Naive thymus-derived CD8-positive, alpha-beta T cell (primary cell): ENCODE measurements around the gene SLC22A7. TPM values are rescaled to one million over a fixed set of nuclear protein-coding genes. Genes with fewer than 3 reads are reported as not detected.
"Not testable (repeated sequence)": the region's sequence is repeated elsewhere in the genome, so short reads cannot be mapped to it uniquely, and the experiment has no call there.

Source experiments
- ATAC-seq, 2 donors: fragments of 150-1000 bp; cut with Tn5 transposase in 1 of 2; sonication (Bioruptor Pico), chemical (Tn5 transposase) in 1 of 2; 1 replicate in 1 of 2; 2 replicates in 1 of 2; pipeline ENCODE4 v1.10.0; 2021; ENCODE audit warnings: mild to moderate bottlenecking in 2 of 2, moderate library complexity in 2 of 2
- POLR2A ChIA-PET: fragments of 350-600 bp; sonication (Branson Sonifier 250); formaldehyde crosslinking; loops from one replicate; lab custom pipeline; 2021; ENCODE audit warnings: antibody characterized with exemption; lab: Charles Lee
- DNase-seq, 10 donors: peaks; one replicate each; pipeline versions ENCODE4 v3.0.0 to v3.0.0-alpha.2; 2020 to 2022
- H3K27ac Mint-ChIP-seq, 10 donors: one replicate each; pipeline ENCODE4 v1.8.0; 2020 to 2022; ENCODE audit warnings: mild to moderate bottlenecking in 10 of 10, mixed read lengths in 10 of 10, moderate library complexity in 4 of 10, inconsistent platforms in 1 of 10
- H3K27me3 Mint-ChIP-seq, 5 donors: one replicate each; pipeline ENCODE4 v1.8.0; 2021 to 2022; ENCODE audit warnings: mixed read lengths in 5 of 5
- H3K36me3 Mint-ChIP-seq, 3 donors: one replicate each; pipeline ENCODE4 v1.8.0; 2020 to 2022; ENCODE audit warnings: mixed read lengths in 3 of 3, mild to moderate bottlenecking in 2 of 3, inconsistent platforms in 1 of 3
- H3K4me1 Mint-ChIP-seq, 4 donors: one replicate each; pipeline ENCODE4 v1.8.0; 2021 to 2022; ENCODE audit warnings: mixed read lengths in 4 of 4
- H3K4me3 Mint-ChIP-seq, 10 donors: one replicate each; pipeline ENCODE4 v1.8.0; 2020 to 2022; ENCODE audit warnings: mild to moderate bottlenecking in 10 of 10, mixed read lengths in 10 of 10, moderate library complexity in 6 of 10, inconsistent platforms in 1 of 10
- H3K9me3 Mint-ChIP-seq, 9 donors: one replicate each; pipeline ENCODE4 v1.8.0; 2020 to 2022; ENCODE audit warnings: mixed read lengths in 9 of 9, mild to moderate bottlenecking in 3 of 9, inconsistent platforms in 1 of 9, moderate library complexity in 1 of 9
- polyA plus RNA-seq, 3 donors: library from polyadenylated mRNA; unstranded; fragments of 300-500 nt; fragmentation: Illumina TruSeq; gene quantifications; one replicate each; pipeline ENCODE4 v1.2.3, GENCODE V29; 2021
- total RNA-seq, 8 experiments: library from RNA in 2 of 8; stranded (reverse) in 2 of 8; gene quantifications; one replicate each; pipeline ENCODE4 v1.2.3 and lab custom pipeline; 2021 to 2026

SLC22A7 gene
- total and polyA plus RNA-seq, 5 experiments from 2014 or later: not detected

- POLR2A ChIA-PET: no interaction called here
- peaks cover 9 to 18% (median 11%) of the 10 kb centered on the region in 4 donors for H3K4me1 Mint-ChIP-seq
Observed at GRCh38 chr6:43336382-43336781, 38.3 kb downstream of the SLC22A7 start.

GRCh38 chr6:43338243-43338642, 40.2 kb downstream of the SLC22A7 start:
- H3K27ac Mint-ChIP-seq: peak overlapping the region in 7 of 10 donors; percentile 0 to 73 (median 52)
- no peaks in the 10 kb centered on the region for H3K27me3 Mint-ChIP-seq
- H3K4me1 Mint-ChIP-seq: peaks cover 0 to 7% (median 2%) of the 10 kb centered on the region in 4 donors
- no peak overlapping the region for H3K4me3 Mint-ChIP-seq
- DNase-seq: no peak
- H3K9me3 Mint-ChIP-seq: no peaks in the 10 kb centered on the region
- H3K36me3 Mint-ChIP-seq: peaks cover 16 to 72% (median 38%) of the 10 kb centered on the region in 3 donors
- POLR2A ChIA-PET: no interaction called here
- no peak for ATAC-seq

More at GRCh38 chr6:43336382-43336781, 38.3 kb downstream of the SLC22A7 start:
- H3K9me3 Mint-ChIP-seq: no peaks in the 10 kb centered on the region
- H3K36me3 Mint-ChIP-seq: peaks cover 9 to 53% (median 25%) of the 10 kb centered on the region in 3 donors
- peak overlapping the region in 1 of 10 donors; percentile 25 for H3K27ac Mint-ChIP-seq
- no peaks in the 10 kb centered on the region for H3K27me3 Mint-ChIP-seq
- no peak for DNase-seq
- ATAC-seq: no peak
- no peak overlapping the region for H3K4me3 Mint-ChIP-seq

GRCh38 chr6:43339168-43339567, 41.1 kb downstream of the SLC22A7 start:
- peaks cover 17 to 79% (median 38%) of the 10 kb centered on the region in 3 donors for H3K36me3 Mint-ChIP-seq
- peak overlapping the region in 1 of 10 donors; percentile 56 for H3K27ac Mint-ChIP-seq
- H3K9me3 Mint-ChIP-seq: no peaks in the 10 kb centered on the region
- ATAC-seq: no peak
- no peak overlapping the region for H3K4me3 Mint-ChIP-seq
- H3K4me1 Mint-ChIP-seq: peaks cover 0 to 7% (median 2%) of the 10 kb centered on the region in 4 donors
- H3K27me3 Mint-ChIP-seq: no peaks in the 10 kb centered on the region
- POLR2A ChIA-PET: no interaction called here
- no peak for DNase-seq

- H3K27me3 Mint-ChIP-seq, H3K4me3 Mint-ChIP-seq, DNase-seq, ATAC-seq, H3K27ac Mint-ChIP-seq, H3K4me1 Mint-ChIP-seq, H3K9me3 Mint-ChIP-seq: not testable (repeated sequence)
- POLR2A ChIA-PET: interaction anchor here (0.6 kb wide), 1 partner anchor 947 kb away, joined by 3 read pairs; no protein-coding TSS in a partner anchor
- peaks cover 13 to 49% (median 20%) of the 10 kb centered on the region in 3 donors for H3K36me3 Mint-ChIP-seq
Observed at GRCh38 chr6:43346243-43346642, 48.2 kb downstream of the SLC22A7 start.

- H3K27ac Mint-ChIP-seq: no peak overlapping the region
- POLR2A ChIA-PET: interaction anchor here (0.6 kb wide), 1 partner anchor 948 kb away, joined by 3 read pairs; no protein-coding TSS in a partner anchor
- peaks cover 0 to 2% (median 0%) of the 10 kb centered on the region in 4 donors for H3K4me1 Mint-ChIP-seq
- no peak for DNase-seq
- no peaks in the 10 kb centered on the region for H3K27me3 Mint-ChIP-seq
- no peak overlapping the region for H3K4me3 Mint-ChIP-seq
- H3K9me3 Mint-ChIP-seq: no peaks in the 10 kb centered on the region
- H3K36me3 Mint-ChIP-seq: peaks cover 13 to 49% (median 23%) of the 10 kb centered on the region in 3 donors
- ATAC-seq: no peak
Observed at GRCh38 chr6:43347021-43347420, 49.0 kb downstream of the SLC22A7 start.

GRCh38 chr6:43347444-43347843, 49.4 kb downstream of the SLC22A7 start:
- no peaks in the 10 kb centered on the region for H3K27me3 Mint-ChIP-seq
- ATAC-seq (no peak), DNase-seq (no peak)
- POLR2A ChIA-PET: no interaction called here
- peaks cover 16 to 49% (median 24%) of the 10 kb centered on the region in 3 donors for H3K36me3 Mint-ChIP-seq
- no peak overlapping the region for H3K4me3 Mint-ChIP-seq
- peaks cover 0 to 2% (median under 1%) of the 10 kb centered on the region in 4 donors for H3K4me1 Mint-ChIP-seq
- H3K9me3 Mint-ChIP-seq: no peaks in the 10 kb centered on the region
- no peak overlapping the region for H3K27ac Mint-ChIP-seq

GRCh38 chr6:43351951-43352350, 53.9 kb downstream of the SLC22A7 start:
- not testable (repeated sequence) for H3K4me1 Mint-ChIP-seq

More at GRCh38 chr6:43351951-43352350, 53.9 kb downstream of the SLC22A7 start:
- H3K27me3 Mint-ChIP-seq, POLR2A ChIA-PET, DNase-seq, H3K4me3 Mint-ChIP-seq, ATAC-seq, H3K9me3 Mint-ChIP-seq: not testable (repeated sequence)
- Mint-ChIP-seq H3K27ac (peak overlapping the region in 1 of 10 donors; percentile 61), H3K36me3 (peaks cover 12 to 51% (median 32%) of the 10 kb centered on the region in 3 donors)

Other genes starting within 250 kb of the SLC22A7 start
- gene CUL7, start 244.4 kb upstream of the SLC22A7 start, total RNA-seq: 10 to 100 TPM; 13.2 to 14.4 TPM
- gene CUL7, start 244.4 kb upstream of the SLC22A7 start, polyA plus RNA-seq: 1 to 10 TPM; 1.6 to 3.5 (median 1.6) TPM
- 10 to 100 TPM; 58.1 to 59.3 TPM for gene MRPL2, start 238.8 kb upstream of the SLC22A7 start, total RNA-seq
- gene MRPL2, start 238.8 kb upstream of the SLC22A7 start, polyA plus RNA-seq: 10 to 100 TPM; 40.7 to 69.9 (median 59.5) TPM
- gene KLC4, start 238.6 kb upstream of the SLC22A7 start, total RNA-seq: 10 to 100 TPM; 57.2 to 64.6 TPM
- gene KLC4, start 238.6 kb upstream of the SLC22A7 start, polyA plus RNA-seq: 10 to 100 TPM in 2 of 3 donors, 1 to 10 TPM in 1; 9.9 to 12.7 (median 10.9) TPM
- gene PTK7, start 221.9 kb upstream of the SLC22A7 start, total RNA-seq: 10 to 100 TPM; 19.4 to 22.2 TPM
- 10 to 100 TPM in 1 of 3 donors, 1 to 10 TPM in 1, not detected in 1; 6.5 to 10.3 TPM for gene PTK7, start 221.9 kb upstream of the SLC22A7 start, polyA plus RNA-seq
- 10 to 100 TPM; 26.5 to 27.3 TPM for gene SRF, start 127.0 kb upstream of the SLC22A7 start, total RNA-seq
- gene SRF, start 127.0 kb upstream of the SLC22A7 start, polyA plus RNA-seq: 1 to 10 TPM; 3.9 to 6.9 (median 5.2) TPM
- 100 to 1,000 TPM; 101 to 110 TPM for gene CUL9, start 116.1 kb upstream of the SLC22A7 start, total RNA-seq
- 10 to 100 TPM in 2 of 3 donors, 1 to 10 TPM in 1; 6.8 to 10.4 (median 10.3) TPM for gene CUL9, start 116.1 kb upstream of the SLC22A7 start, polyA plus RNA-seq
- 10 to 100 TPM; 45.9 to 53.8 TPM for gene DNPH1, start 68.8 kb upstream of the SLC22A7 start, total RNA-seq
- 100 to 1,000 TPM; 109 to 173 (median 121) TPM for gene DNPH1, start 68.8 kb upstream of the SLC22A7 start, polyA plus RNA-seq
- gene TTBK1, start 54.8 kb upstream of the SLC22A7 start, total RNA-seq: not detected
- not detected for gene TTBK1, start 54.8 kb upstream of the SLC22A7 start, polyA plus RNA-seq
- gene CRIP3, start 10.6 kb downstream of the SLC22A7 start, total RNA-seq: 1 to 10 TPM; 4.1 to 5.3 TPM
- gene CRIP3, start 10.6 kb downstream of the SLC22A7 start, polyA plus RNA-seq: not detected
- gene ZNF318, start 71.4 kb downstream of the SLC22A7 start, total RNA-seq: 10 to 100 TPM; 34.4 to 35.0 TPM
- gene ZNF318, start 71.4 kb downstream of the SLC22A7 start, polyA plus RNA-seq: 1 to 10 TPM; 3.4 to 7.0 (median 5.7) TPM
- 10 to 100 TPM; 67.2 to 72.6 TPM for gene ABCC10, start 129.3 kb downstream of the SLC22A7 start, total RNA-seq
- gene ABCC10, start 129.3 kb downstream of the SLC22A7 start, polyA plus RNA-seq: 10 to 100 TPM in 2 of 3 donors, 1 to 10 TPM in 1; 9.6 to 15.9 (median 10.6) TPM
- gene DLK2, start 157.3 kb downstream of the SLC22A7 start, total RNA-seq: 1 to 10 TPM in 1 of 2 experiments, under 1 TPM in 1; 0.71 to 1.2 TPM
- 1 to 10 TPM in 1 of 3 donors, under 1 TPM in 1, not detected in 1; 0.22 to 1.2 TPM for gene DLK2, start 157.3 kb downstream of the SLC22A7 start, polyA plus RNA-seq
- gene TJAP1, start 179.3 kb downstream of the SLC22A7 start, total RNA-seq: 10 to 100 TPM; 47.7 to 54.7 TPM
- gene TJAP1, start 179.3 kb downstream of the SLC22A7 start, polyA plus RNA-seq: 10 to 100 TPM in 1 of 3 donors, 1 to 10 TPM in 2; 5.1 to 12.1 (median 8.4) TPM
- under 1 TPM; 0.41 to 0.49 TPM for gene LRRC73, start 212.1 kb downstream of the SLC22A7 start, total RNA-seq
- not detected for gene LRRC73, start 212.1 kb downstream of the SLC22A7 start, polyA plus RNA-seq
- 10 to 100 TPM; 77.0 to 77.5 TPM for gene YIPF3, start 218.7 kb downstream of the SLC22A7 start, total RNA-seq
- 10 to 100 TPM; 58.4 to 70.4 (median 68.3) TPM for gene YIPF3, start 218.7 kb downstream of the SLC22A7 start, polyA plus RNA-seq
- gene POLR1C, start 218.8 kb downstream of the SLC22A7 start, total RNA-seq: 10 to 100 TPM; 47.9 to 51.9 TPM
- gene POLR1C, start 218.8 kb downstream of the SLC22A7 start, polyA plus RNA-seq: 10 to 100 TPM in 2 of 3 donors, 1 to 10 TPM in 1; 9.4 to 23.2 (median 14.6) TPM